HepG2 (cell line): ENCODE results near the gene CFAP97. TPM values are rescaled to one million over a fixed set of nuclear protein-coding genes. Genes with fewer than 3 reads are reported as not detected.

Experiments used
- ASH2L ChIP-seq: fragments of 300-600, 200-600 bp; sonication (generic); IDR thresholded peaks from 2 replicates; pipeline ENCODE4 v1.7.0; 2017; ENCODE audit warnings: low read depth, mild to moderate bottlenecking, moderate library complexity, mixed read lengths, low read length; ENCODE audit not compliant: insufficient read length
- ATF1 ChIP-seq: IDR thresholded peaks from 2 replicates; pipeline ENCODE4 v1.6.1; 2016; ENCODE audit warnings: mild to moderate bottlenecking, control low read depth
- ERF ChIP-seq: IDR thresholded peaks from 2 replicates; pipeline ENCODE4 v1.6.1; 2018; ENCODE audit warnings: missing biosample characterization, missing genetic modification reagents
- ESRRA ChIP-seq: sonication (generic); formaldehyde crosslinking; IDR thresholded peaks from 2 replicates; pipeline ENCODE4 v1.5.1; 2020; ENCODE audit warnings: mild to moderate bottlenecking, low read depth, missing genetic modification reagents
- ISX ChIP-seq: sonication (generic); formaldehyde crosslinking; conservative IDR thresholded peaks from 2 replicates; pipeline ENCODE4 v1.5.0; 2020; ENCODE audit warnings: missing genetic modification reagents
- KDM5A ChIP-seq: fragments of 200-600 bp; sonication (generic); IDR thresholded peaks from 2 replicates; pipeline ENCODE4 v1.7.0; 2018; ENCODE audit warnings: antibody characterized with exemption, mild to moderate bottlenecking, low read length, borderline replicate concordance
- NFE2L1 ChIP-seq: sonication (generic); formaldehyde crosslinking; IDR thresholded peaks from 2 replicates; pipeline ENCODE4 v1.4.0; 2020; ENCODE audit warnings: missing genetic modification reagents, mild to moderate bottlenecking, borderline replicate concordance
- PBX3 ChIP-seq: sonication (generic); formaldehyde crosslinking; IDR thresholded peaks from 2 replicates; pipeline ENCODE4 v1.8.1; 2023; ENCODE audit warnings: missing genetic modification reagents, inconsistent platforms, borderline replicate concordance
- PRDM10 ChIP-seq: sonication (generic); formaldehyde crosslinking; IDR thresholded peaks from 2 replicates; pipeline ENCODE4 v1.4.0; 2020; ENCODE audit warnings: low read depth, missing genetic modification reagents
- RXRA ChIP-seq: sonication (generic); formaldehyde crosslinking; IDR thresholded peaks from 2 replicates; pipeline ENCODE4 v1.5.1; 2020; ENCODE audit warnings: missing genetic modification reagents
- SRSF4 ChIP-seq: fragments of 200-400 bp; formaldehyde crosslinking; IDR thresholded peaks from one replicate; pipeline ENCODE4 v1.6.1; 2018; ENCODE audit warnings: mild to moderate bottlenecking, low read depth, low read length, moderate library complexity; ENCODE audit not compliant: poor library complexity, severe bottlenecking
- ZFAT ChIP-seq: sonication (generic); formaldehyde crosslinking; conservative IDR thresholded peaks from 2 replicates; pipeline ENCODE4 v1.8.1; 2023; ENCODE audit warnings: missing genetic modification reagents, inconsistent platforms
- ZMYM2 ChIP-seq: sonication (generic); formaldehyde crosslinking; IDR thresholded peaks from 2 replicates; pipeline ENCODE4 v1.8.0; 2022; ENCODE audit warnings: mild to moderate bottlenecking, missing genetic modification reagents
- ZNF253 ChIP-seq: sonication (generic); formaldehyde crosslinking; IDR thresholded peaks from 2 replicates; pipeline ENCODE4 v1.8.0; 2022; ENCODE audit warnings: mild to moderate bottlenecking, missing genetic modification reagents, borderline replicate concordance
- ZNF263 ChIP-seq: sonication (generic); formaldehyde crosslinking; IDR thresholded peaks from 2 replicates; pipeline ENCODE4 v1.4.0; 2020; ENCODE audit warnings: missing genetic modification reagents
- ZNF724P ChIP-seq: sonication (generic); formaldehyde crosslinking; IDR thresholded peaks from 2 replicates; pipeline ENCODE4 v1.8.0; 2022; ENCODE audit warnings: missing genetic modification reagents, borderline replicate concordance
- ZNF792 ChIP-seq: IDR thresholded peaks from 2 replicates; pipeline ENCODE4 v1.6.1; 2016
- polyA plus RNA-seq, 8 experiments: library from polyadenylated mRNA; depleted of rRNA in 3 of 8; stranded (reverse) in 7 of 8; unstranded in 1 of 8; fragments of >200 nt; fragmentation: Illumina TruSeq in 4 of 8; extraction: Trizol in 4 of 8; gene quantifications; 2 replicates each; pipeline versions ENCODE4 v1.2.1 to v1.2.3, GENCODE V29; 2011 to 2016; ENCODE audit warnings: low read depth in 4 of 8, missing spikeins in 1 of 8, mixed read lengths in 1 of 8; ENCODE audit not compliant: insufficient read depth in 1 of 8
- total RNA-seq, 5 experiments: library from RNA; depleted of rRNA; stranded (reverse); fragments of >200 nt; fragmentation: Illumina TruSeq; extraction: Trizol; gene quantifications; 2 replicates each; pipeline ENCODE4 v1.2.3, GENCODE V29; 2016; ENCODE audit warnings: low read depth in 1 of 5
- TF ChIP-seq, protein P1 (sequence below): sonication (generic); formaldehyde crosslinking; IDR thresholded peaks from 2 replicates; pipeline ENCODE4 v1.8.0; 2022; ENCODE audit warnings: missing genetic modification reagents, mild to moderate bottlenecking, moderate library complexity, borderline replicate concordance
- TF ChIP-seq, protein P2 (sequence below): sonication (generic); formaldehyde crosslinking; IDR thresholded peaks from 2 replicates; pipeline ENCODE4 v1.4.0; 2020; ENCODE audit warnings: missing genetic modification reagents, mild to moderate bottlenecking, borderline replicate concordance

CFAP97 gene
- total and polyA plus RNA-seq, 2 of the 13 experiments (the other 11 are each of a cell fraction or from before 2014, with no cell fraction given): 32.1 to 44.4 TPM

GRCh38 chr4:185142912-185143600 is 60.7 kb downstream of the CFAP97 start, which contains the start of gene SLC25A4 (continued):
- TF ChIP-seq PRDM10 (CRISPR knock-in tag): 0 out of 2 replicates have a peak, but pooled peaks have one; percentile 18
- TF ChIP-seq ZFAT: 0 out of 2 replicates have a peak, but pooled peaks have one; percentile 68
- TF ChIP-seq, protein P1, sequence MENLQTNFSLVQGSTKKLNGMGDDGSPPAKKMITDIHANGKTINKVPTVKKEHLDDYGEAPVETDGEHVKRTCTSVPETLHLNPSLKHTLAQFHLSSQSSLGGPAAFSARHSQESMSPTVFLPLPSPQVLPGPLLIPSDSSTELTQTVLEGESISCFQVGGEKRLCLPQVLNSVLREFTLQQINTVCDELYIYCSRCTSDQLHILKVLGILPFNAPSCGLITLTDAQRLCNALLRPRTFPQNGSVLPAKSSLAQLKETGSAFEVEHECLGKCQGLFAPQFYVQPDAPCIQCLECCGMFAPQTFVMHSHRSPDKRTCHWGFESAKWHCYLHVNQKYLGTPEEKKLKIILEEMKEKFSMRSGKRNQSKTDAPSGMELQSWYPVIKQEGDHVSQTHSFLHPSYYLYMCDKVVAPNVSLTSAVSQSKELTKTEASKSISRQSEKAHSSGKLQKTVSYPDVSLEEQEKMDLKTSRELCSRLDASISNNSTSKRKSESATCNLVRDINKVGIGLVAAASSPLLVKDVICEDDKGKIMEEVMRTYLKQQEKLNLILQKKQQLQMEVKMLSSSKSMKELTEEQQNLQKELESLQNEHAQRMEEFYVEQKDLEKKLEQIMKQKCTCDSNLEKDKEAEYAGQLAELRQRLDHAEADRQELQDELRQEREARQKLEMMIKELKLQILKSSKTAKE (CRISPR knock-in tag): no peak
- TF ChIP-seq ZNF263 (CRISPR knock-in tag): peak; percentile 54
- peak; percentile 92 for TF ChIP-seq ERF (CRISPR knock-in tag)
- TF ChIP-seq SRSF4: peak; percentile 47
- TF ChIP-seq ASH2L: peak; percentile 80
- TF ChIP-seq PBX3 (CRISPR knock-in tag): 0 out of 2 replicates have a peak, but pooled peaks have one; percentile 48
- peak; percentile 90 for TF ChIP-seq ESRRA (CRISPR knock-in tag)
- 0 out of 2 replicates have a peak, but pooled peaks have one; percentile 29 for TF ChIP-seq ZMYM2 (CRISPR knock-in tag)
- peak; percentile 63; the same call in 1 of the 2 replicates for TF ChIP-seq ZNF724P (CRISPR knock-in tag)
- TF ChIP-seq ZNF253 (CRISPR knock-in tag): no peak
- no peak for TF ChIP-seq ATF1
- 0 out of 2 replicates have a peak, but pooled peaks have one; percentile 53 for TF ChIP-seq NFE2L1 (CRISPR knock-in tag)
- TF ChIP-seq ISX (CRISPR knock-in tag): no peak
- peak; percentile 75 for TF ChIP-seq RXRA (CRISPR knock-in tag)
- TF ChIP-seq KDM5A: no peak
- TF ChIP-seq ZNF792 (CRISPR knock-in tag): peak; percentile 19; the same call in 1 of the 2 replicates
- TF ChIP-seq, protein P2, sequence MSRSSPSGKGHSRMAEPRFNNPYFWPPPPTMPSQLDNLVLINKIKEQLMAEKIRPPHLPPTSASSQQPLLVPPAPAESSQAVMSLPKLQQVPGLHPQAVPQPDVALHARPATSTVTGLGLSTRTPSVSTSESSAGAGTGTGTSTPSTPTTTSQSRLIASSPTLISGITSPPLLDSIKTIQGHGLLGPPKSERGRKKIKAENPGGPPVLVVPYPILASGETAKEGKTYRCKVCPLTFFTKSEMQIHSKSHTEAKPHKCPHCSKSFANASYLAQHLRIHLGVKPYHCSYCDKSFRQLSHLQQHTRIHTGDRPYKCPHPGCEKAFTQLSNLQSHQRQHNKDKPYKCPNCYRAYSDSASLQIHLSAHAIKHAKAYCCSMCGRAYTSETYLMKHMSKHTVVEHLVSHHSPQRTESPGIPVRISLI (CRISPR knock-in tag): no peak
